GM21423 (cell line): ENCODE measurements around the gene TSR3.

ENCODE experiments used
- ATAC-seq: cut with Tn5 transposase; IDR thresholded peaks from one replicate; pipeline ENCODE4 v1.9.1; 2021; ENCODE audit warnings: mild to moderate bottlenecking, moderate library complexity; ENCODE audit not compliant: unreplicated experiment

TSR3 gene

GRCh38 chr16:1326391-1326790 is 25.3 kb downstream of the TSR3 start:
- no peak for ATAC-seq

- ATAC-seq, result no peak
These were observed 25.9 kb downstream of the TSR3 start for GRCh38 chr16:1325673-1326371.

GRCh38 chr16:1325261-1325660 is 26.4 kb downstream of the TSR3 start:
- ATAC-seq, result no peak

DNA sequence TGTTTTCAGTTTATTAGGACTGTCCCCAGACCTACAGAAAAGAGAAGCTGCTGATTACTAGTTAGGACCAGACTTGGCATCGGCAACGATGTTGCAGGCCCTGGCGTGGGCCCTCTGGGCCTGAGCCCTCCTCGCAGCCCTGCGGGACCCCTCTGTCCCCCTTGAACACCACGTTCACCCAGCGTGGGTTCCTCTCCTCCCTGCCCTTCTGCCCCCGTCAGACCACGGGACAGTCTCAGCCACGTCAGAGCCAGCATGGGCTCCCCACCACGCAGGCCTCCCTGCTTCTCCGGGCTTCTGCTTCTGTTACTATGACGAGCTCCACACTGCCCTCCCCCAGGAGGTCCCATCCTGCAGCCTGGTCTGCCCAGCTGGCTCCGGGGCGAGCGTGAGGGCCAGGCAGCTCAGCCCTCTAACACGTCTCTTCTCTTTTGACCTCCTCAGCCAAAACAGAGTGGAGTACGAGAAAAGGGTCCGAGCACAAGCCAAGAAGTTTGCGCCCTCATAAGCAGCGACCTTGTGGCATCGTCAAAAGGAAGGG is 27.3 kb downstream of the TSR3 start:
- ATAC-seq, result no peak

DNA sequence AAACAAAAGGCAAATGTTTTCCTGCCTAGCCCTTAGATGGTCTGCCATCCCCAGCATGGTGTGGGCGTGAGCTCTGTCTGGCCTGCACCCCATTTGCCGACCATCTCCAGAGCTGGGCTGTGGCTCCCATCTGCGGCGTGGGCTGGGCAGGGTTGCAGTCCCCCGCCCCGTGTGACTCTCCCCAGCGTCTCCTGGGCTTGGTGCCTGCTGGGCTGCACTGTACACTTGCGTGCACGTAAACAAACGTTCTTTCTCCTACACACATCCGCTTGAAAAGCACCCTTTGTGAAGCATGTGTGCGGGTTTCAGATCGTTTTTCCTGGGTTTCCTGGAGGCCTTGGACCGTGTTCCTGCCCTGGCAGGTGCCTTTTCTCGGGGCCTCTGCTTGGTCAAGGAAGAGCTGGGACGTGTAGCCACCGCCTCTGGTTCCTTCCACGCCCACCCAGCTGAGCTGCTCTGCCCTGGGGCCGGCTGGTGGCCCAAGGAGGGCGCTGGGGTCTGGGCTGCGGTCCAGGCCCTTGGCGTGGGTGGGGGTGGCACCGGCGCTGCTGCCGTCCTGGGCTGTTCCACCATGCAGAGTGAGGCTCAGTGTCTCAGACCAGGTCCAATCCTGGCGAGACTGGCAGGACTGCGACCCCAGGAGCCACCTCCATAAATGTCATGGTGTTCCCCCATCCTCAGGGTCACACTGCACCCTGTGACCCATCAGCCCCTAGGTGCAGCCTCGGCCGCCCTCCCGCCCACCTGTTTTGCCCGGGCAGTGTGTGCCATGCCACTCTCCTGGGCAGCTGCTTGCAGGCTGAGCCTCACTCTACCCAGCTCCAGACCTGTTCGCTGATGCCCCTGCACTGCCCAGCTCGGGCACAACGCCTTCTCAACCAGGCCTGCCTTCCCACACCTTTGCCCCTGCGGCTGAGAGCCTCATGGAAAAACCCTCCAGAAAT is 28.1 kb downstream of the TSR3 start:
- no peak for ATAC-seq

- no peak for ATAC-seq
These were observed 29.3 kb downstream of the TSR3 start for GRCh38 chr16:1322407-1322806.

DNA sequence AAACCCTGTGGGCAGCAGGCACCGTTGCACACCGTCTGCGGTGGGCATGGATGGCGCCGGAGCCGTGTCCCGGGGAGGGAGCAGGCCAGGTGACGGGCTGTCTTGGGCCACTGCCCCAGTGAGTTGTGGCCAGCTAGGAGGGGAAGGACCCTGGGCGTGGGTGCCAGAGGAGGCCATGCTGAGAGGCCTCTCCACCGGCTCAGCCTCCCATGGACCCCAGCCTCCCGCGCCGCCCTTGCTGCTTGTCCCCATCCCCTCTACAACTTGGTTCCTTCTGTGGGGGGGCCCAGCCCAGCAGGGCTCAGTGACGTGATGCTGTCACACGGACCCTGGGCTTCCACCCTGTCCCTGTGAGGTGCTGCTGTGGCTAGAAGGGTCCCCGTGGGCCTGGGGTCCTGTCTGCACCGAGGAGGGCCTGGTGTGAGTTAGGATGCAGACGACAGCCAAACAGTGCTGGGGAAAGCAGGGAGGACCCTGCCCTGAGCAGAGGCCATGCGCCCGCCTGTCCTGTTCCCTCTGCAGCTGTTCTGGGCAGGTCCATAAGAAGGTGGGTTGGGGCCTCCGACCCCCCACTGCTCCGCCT is 30.9 kb downstream of the TSR3 start:
- ATAC-seq, result no peak

- no peak for ATAC-seq
These were observed 31.6 kb downstream of the TSR3 start for GRCh38 chr16:1320097-1320496.

GRCh38 chr16:1319041-1319440 is 32.6 kb downstream of the TSR3 start:
- no peak for ATAC-seq

- no peak for ATAC-seq
These were observed 33.5 kb downstream of the TSR3 start for GRCh38 chr16:1318268-1318545.

DNA sequence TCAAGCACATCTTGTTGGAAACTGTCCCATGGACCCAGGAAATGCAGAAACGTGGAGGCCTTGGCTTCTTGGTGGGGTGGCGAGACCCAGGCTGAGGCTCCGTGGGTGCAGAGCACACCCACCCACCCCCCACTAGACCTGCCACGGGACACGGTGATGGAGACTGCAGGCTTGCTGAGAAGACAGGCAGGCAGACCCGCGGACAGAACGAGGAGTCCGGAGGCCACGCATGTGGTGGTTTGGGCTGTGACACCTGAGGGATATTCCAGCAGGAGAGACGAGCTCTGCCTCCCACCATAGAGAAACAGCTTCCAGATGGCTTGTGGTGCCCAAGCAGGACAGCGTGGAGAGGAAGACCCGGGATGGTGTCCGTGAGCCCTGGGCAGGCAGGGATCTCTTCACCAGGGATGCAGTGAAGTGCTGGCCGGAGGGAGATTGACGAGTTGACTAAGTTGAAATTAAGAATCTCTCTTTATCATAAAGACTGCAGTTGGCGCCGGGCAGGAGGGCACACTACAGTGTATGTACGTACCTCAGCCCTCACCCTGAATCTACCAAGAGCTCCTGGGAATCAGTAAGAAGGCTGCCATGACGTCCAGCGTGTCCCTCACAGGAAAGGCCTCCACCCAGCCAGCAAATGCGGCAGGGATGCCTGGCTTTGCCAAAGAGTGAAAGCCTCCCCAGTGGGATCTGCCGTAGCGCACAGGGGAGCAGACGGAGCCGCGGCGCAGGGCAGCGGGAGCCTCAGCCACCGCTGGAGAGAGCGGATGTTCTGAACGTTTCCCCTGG is 34.0 kb downstream of the TSR3 start:
- ATAC-seq, result no peak

DNA sequence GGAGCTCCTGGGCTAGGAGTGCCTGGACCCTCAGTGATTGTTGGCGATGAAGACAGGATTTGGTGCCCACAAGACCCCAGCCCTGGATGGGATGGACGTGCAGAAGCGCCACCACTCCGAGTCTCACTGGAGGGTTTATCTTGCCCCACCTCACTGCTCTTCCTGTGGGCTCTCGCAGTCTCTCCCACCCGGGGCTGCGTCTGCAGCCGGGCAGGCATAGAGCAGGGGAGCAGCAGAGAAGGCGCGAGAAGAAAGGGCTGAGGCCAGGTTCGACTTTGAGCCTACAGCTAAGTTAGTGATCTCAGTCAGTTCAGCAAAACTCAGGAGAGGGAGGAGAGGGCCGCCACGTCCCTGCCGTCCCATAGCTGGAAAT is 35.7 kb downstream of the TSR3 start:
- ATAC-seq, result no peak

DNA sequence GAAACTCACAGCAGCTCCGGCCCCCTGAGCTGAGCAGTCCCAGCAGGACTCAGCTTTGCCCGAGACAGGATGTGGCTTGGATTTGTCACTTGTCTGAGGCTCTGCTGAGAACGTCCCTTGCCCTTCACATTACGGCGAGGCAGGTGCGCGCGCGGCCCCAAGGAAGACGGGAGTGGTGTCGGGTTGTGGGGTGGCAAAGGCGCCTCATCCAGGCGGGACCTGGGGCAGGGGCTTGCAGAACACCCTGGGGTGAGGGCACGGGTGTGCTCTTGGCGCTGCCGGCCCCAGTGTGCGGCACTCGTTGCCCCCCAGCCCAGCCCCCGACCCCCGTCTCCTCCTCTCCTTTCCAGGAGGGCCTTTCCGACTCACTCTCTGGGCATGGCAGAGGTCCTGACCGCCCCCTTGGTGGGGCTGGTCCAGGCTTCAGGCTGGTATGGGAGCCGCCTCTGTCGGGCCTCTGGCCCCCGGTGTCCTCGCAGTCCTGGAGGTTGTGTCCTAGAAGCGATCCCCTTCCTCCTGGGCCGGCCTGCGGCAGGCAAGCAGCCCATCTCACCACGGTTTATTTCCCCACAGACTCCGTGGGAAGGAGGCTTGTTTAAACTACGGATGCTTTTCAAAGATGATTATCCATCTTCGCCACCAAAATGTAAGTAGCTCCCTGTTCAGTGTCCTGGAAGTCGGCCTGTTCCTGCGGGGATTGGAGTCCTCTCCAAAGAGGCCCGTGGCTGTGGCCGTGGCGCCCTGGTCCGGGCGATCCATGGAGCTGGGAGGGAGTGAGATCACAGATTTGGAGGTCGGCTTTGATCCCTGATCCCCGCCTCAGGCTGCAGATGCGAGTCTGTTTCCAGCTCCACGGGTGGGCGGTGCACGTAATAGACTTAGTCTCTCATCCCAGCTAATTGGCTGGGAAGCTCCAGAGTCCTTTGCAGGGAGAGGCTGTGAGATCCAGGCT is 36.3 kb downstream of the TSR3 start:
- ATAC-seq, result no peak

GRCh38 chr16:1314399-1315068 is 37.1 kb downstream of the TSR3 start:
- ATAC-seq, result no peak

DNA sequence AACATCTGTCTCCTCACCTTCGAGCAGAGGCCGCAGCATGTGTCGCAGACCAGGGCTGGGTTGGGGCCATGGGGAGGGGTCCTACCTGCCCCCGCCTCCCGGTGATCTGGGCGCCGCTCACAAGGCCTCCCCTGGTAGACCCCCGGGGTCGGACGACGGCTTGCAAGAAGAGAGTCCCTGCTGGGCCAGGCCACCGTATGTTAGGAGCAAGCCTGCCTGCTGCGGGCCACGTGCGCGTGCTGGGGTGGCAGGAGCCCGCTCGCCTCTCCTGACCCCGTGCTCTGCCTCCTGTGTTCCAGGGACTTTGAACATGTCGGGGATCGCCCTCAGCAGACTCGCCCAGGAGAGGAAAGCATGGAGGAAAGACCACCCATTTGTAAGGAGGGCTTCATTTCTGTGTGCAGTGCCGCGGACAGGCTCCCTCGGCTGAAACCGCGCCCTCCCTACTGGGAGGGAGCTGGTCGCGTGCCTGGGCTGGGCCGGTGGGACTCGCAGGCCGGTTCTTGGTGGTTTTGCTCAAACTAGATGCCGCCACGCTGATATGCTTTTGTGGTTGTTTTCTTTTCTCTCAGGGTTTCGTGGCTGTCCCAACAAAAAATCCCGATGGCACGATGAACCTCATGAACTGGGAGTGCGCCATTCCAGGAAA is 37.8 kb downstream of the TSR3 start:
- ATAC-seq, result no peak

- ATAC-seq, result no peak
These were observed 38.8 kb downstream of the TSR3 start for GRCh38 chr16:1312903-1313302.

DNA sequence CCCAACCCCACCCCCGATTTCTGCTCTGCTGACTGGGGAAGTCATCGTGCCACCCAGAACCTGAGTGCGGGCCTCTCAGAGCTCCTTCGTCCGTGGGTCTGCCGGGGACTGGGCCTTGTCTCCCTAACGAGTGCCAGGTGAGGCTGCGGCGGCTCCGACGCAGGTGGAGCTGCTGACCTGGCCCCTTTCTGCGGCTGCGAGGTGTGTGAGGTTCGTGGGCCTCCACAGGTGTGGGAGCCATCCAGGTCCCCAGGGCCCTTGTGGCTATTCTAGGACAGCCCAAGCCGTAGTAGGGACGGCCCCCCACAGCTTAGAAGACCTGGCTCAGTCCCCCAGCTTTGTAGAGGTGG is 39.2 kb downstream of the TSR3 start:
- no peak for ATAC-seq

DNA sequence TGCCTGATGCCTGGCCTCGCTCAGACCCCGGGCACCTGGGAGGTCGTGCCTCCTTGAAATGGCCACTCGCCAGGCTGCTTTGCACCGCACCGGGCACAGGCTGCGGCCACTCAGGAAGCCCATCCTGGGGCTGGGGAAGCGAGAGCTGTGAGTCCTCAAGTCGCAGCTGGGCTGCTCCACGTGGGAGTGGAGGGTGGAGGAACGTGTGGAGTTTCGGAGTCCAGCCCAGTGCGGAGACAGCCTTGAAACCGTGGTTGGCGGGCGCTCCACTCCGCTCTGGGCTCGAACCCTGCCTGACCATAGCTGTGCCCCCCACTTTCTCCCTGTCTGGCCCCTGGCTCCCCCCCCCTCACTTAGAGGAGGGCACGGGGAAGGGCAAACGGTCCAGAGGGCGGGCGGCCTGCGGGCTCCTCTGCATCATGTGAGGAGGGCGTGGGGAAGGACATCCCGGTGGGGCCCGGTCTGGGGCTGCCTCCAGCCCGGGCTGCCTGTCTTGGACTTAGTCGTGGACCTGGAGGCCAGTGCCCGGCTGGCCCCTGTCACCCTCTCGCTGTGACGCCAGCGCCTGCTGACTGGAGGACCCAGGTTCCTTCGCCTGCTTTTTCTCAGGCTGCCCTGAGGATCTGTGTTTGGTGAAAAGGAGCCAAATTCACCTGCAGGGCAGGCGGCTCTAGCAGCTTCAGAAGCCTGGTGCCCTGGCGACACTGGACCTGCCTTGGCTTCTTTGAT is 39.8 kb downstream of the TSR3 start:
- ATAC-seq, result no peak
